Glutamatergic neuron (in vitro differentiated cells): ENCODE data around the gene POU4F1. TPM values are rescaled to one million over a fixed set of nuclear protein-coding genes. Genes with fewer than 3 reads are reported as not detected.

Experiments
- DNase-seq: peaks from one replicate; pipeline ENCODE4 v3.0.0; 2022
- H3K27ac Mint-ChIP-seq: one replicate; pipeline ENCODE4 v1.8.0; 2020; ENCODE audit warnings: mild to moderate bottlenecking, mixed read lengths, inconsistent platforms; ENCODE audit not compliant: unreplicated experiment
- H3K27me3 Mint-ChIP-seq: one replicate; pipeline ENCODE4 v1.8.0; 2020; ENCODE audit warnings: mild to moderate bottlenecking, moderate library complexity, mixed read lengths, inconsistent platforms; ENCODE audit not compliant: unreplicated experiment
- H3K36me3 Mint-ChIP-seq: one replicate; pipeline ENCODE4 v1.8.0; 2020; ENCODE audit warnings: mild to moderate bottlenecking, mixed read lengths, inconsistent platforms; ENCODE audit not compliant: unreplicated experiment
- H3K4me1 Mint-ChIP-seq: one replicate; pipeline ENCODE4 v1.8.0; 2020; ENCODE audit warnings: mild to moderate bottlenecking, low read depth, mixed read lengths, inconsistent platforms; ENCODE audit not compliant: unreplicated experiment
- H3K4me3 Mint-ChIP-seq: one replicate; pipeline ENCODE4 v1.8.0; 2020; ENCODE audit warnings: mild to moderate bottlenecking, mixed read lengths, inconsistent platforms; ENCODE audit not compliant: unreplicated experiment
- H3K9me3 Mint-ChIP-seq: one replicate; pipeline ENCODE4 v1.8.0; 2020; ENCODE audit warnings: mild to moderate bottlenecking, moderate library complexity, mixed read lengths, inconsistent platforms; ENCODE audit not compliant: unreplicated experiment
- total RNA-seq: library from RNA; stranded (reverse); fragmentation: NEBNext Ultra II Directional; extraction: Animal tissue kit (Norgen Biotek cat#: 25700); gene quantifications from one replicate; pipeline ENCODE4 v1.2.1, GENCODE V29; 2021; ENCODE audit not compliant: unreplicated experiment
- TF ChIP-seq, protein P1 (sequence below): fragments of 200-600 bp; sonication (generic); IDR thresholded peaks from one replicate; pipeline ENCODE4 v1.5.0; 2021; ENCODE audit not compliant: partially characterized antibody, unreplicated experiment

Gene POU4F1
- total RNA-seq, 1 donor from 2014 or later, result 125 TPM

DNA sequence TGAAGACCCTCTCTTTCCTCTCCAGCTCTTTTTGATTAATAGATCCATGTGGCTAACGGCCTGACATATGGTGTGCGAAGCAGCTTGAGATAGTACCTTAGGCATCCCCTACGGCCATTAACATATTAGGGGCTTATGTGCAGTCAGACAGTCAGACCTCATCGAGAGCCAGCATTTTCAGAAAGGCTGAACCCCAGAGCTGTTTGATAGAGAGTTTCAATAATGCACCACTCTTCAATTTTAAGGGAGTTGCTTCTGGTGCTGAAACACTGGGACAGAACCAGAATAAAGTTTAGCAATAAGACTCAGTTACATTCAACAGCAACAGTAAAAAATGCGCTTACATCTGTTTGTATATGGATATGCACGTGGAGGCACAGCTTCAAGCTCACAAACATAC lies 10.8 kb downstream of the POU4F1 start:
- H3K4me3 Mint-ChIP-seq, result peak overlapping the region; percentile 70
- H3K4me1 Mint-ChIP-seq, result peaks cover 64% of the 10 kb centered on the region
- H3K9me3 Mint-ChIP-seq, result peaks cover 23% of the 10 kb centered on the region
- H3K27me3 Mint-ChIP-seq, result peaks cover 14% of the 10 kb centered on the region
- H3K27ac Mint-ChIP-seq, result peak overlapping the region; percentile 86
- peak; percentile 45 for DNase-seq
- no peaks in the 10 kb centered on the region for H3K36me3 Mint-ChIP-seq
- TF ChIP-seq, protein P1, sequence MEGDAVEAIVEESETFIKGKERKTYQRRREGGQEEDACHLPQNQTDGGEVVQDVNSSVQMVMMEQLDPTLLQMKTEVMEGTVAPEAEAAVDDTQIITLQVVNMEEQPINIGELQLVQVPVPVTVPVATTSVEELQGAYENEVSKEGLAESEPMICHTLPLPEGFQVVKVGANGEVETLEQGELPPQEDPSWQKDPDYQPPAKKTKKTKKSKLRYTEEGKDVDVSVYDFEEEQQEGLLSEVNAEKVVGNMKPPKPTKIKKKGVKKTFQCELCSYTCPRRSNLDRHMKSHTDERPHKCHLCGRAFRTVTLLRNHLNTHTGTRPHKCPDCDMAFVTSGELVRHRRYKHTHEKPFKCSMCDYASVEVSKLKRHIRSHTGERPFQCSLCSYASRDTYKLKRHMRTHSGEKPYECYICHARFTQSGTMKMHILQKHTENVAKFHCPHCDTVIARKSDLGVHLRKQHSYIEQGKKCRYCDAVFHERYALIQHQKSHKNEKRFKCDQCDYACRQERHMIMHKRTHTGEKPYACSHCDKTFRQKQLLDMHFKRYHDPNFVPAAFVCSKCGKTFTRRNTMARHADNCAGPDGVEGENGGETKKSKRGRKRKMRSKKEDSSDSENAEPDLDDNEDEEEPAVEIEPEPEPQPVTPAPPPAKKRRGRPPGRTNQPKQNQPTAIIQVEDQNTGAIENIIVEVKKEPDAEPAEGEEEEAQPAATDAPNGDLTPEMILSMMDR, result no peak

DNA sequence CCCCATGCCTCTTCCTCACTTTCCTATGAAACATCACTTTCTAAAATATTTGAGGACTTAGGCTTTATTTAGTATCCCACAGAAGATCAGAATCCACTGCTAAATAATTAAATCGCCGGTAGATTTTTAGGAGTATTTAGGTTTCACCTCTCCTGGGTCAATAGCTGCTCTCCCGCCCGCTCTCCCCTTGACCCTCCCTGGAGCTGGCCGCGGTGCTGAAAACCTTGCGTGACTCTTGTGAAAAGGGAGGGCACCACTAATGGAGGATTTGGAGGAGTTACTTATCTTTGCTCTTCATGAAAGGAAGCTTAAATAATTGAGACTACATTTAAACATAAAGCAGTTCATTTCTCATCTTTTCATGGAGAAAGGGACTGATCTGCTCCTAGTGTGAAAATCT lies 14.1 kb downstream of the POU4F1 start:
- peaks cover 11% of the 10 kb centered on the region for H3K27me3 Mint-ChIP-seq
- DNase-seq, result no peak
- H3K36me3 Mint-ChIP-seq, result no peaks in the 10 kb centered on the region

DNA sequence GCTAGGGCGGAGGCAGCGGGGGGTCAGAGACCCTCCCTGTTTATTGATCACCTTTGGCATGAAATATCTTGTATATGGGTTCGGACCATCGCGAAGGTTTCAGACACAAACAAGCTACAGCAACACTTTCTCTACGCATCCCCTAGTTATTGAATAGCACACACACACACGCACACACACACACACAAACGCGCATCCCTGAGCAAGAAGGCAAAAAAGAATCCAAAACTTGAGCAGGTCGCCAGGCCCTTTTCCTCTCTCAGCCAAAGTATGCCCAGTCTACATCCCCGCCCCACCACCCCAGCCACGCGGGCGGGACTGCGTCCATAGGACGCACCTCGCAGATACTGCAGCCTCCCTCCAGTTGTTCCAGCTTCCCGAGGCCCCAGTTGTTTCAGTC lies 16.0 kb downstream of the POU4F1 start:
- TF ChIP-seq, protein P1, result no peak
- DNase-seq, result no peak
- Mint-ChIP-seq H3K4me1 (peaks cover 47% of the 10 kb centered on the region), H3K36me3 (no peaks in the 10 kb centered on the region), H3K9me3 (peaks cover 9% of the 10 kb centered on the region), H3K4me3 (peak overlapping the region; percentile 14), H3K27ac (no peak overlapping the region), H3K27me3 (peaks cover 7% of the 10 kb centered on the region)

More for the DNA sequence above, 14.1 kb downstream of the POU4F1 start:
- H3K9me3 Mint-ChIP-seq, result peaks cover 12% of the 10 kb centered on the region
- peaks cover 62% of the 10 kb centered on the region for H3K4me1 Mint-ChIP-seq
- H3K4me3 Mint-ChIP-seq, result no peak overlapping the region
- H3K27ac Mint-ChIP-seq, result peak overlapping the region; percentile 39
- TF ChIP-seq, protein P1, result no peak

DNA sequence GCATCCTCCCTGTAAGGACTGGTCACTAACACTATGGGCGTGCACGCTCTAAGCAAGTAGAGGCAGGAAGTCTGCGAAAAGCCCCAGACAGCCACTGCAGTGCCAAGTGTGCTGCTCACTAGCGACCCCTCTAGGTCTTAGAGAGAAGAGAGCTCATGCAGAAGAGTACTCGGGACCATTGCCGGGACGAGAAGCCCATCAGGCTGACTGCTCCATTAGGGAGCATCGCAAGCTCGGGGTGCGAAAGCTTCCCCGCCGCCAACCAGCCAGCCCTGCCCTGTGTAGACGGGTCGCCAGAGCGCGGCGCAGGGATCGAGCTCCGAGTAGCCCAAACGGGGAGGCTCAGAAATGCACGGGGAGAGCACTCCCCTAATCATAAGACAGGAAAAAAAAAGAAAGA lies 16.6 kb downstream of the POU4F1 start:
- Mint-ChIP-seq H3K27me3 (peaks cover 3% of the 10 kb centered on the region), H3K4me1 (peaks cover 41% of the 10 kb centered on the region), H3K36me3 (no peaks in the 10 kb centered on the region), H3K4me3 (peak overlapping the region; percentile 58), H3K9me3 (peaks cover 4% of the 10 kb centered on the region), H3K27ac (no peak overlapping the region)
- DNase-seq, result no peak
- TF ChIP-seq, protein P1, result peak; percentile 61

DNA sequence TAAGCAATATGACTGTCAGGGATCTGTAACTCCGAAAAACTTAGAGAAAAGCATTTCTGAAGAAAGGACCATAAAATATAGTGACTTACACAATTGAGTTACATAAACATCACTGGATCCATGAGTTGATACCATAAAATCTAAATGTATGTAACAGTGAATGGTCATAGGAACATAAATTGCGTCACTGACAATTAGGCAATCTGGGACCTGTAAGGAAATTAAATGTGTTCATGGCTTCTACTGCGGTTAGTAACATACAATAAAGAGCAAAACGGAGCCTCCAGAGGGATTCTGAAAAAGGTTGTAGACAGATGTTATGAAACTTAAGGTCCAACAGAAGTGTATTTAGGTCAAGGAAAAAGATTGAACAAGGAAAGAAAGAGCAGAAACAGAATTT lies 27.1 kb downstream of the POU4F1 start:
- H3K36me3 Mint-ChIP-seq, result no peaks in the 10 kb centered on the region

More for the DNA sequence above, 27.1 kb downstream of the POU4F1 start:
- Mint-ChIP-seq H3K4me1 (peaks cover 11% of the 10 kb centered on the region), H3K27me3 (no peaks in the 10 kb centered on the region), H3K27ac (no peak overlapping the region), H3K9me3 (no peaks in the 10 kb centered on the region), H3K4me3 (no peak overlapping the region)
- TF ChIP-seq, protein P1, result no peak
- DNase-seq, result no peak
